Neural progenitor cell (in vitro differentiated cells): ENCODE measurements around the gene CLK4.

Experiments
- EZH2 ChIP-seq: fragments of 200-600 bp; sonication (generic); IDR thresholded peaks from 2 replicates; pipeline ENCODE4 v1.6.1; 2017; ENCODE audit warnings: antibody characterized with exemption, mild to moderate bottlenecking, moderate library complexity
- EZH2phosphoT487 ChIP-seq: fragments of 200-600 bp; sonication (generic); IDR thresholded peaks from 2 replicates; pipeline ENCODE4 v1.6.1; 2017; ENCODE audit warnings: antibody characterized with exemption
- TF ChIP-seq, protein P1 (sequence below): fragments of 200-600 bp; sonication (generic); IDR thresholded peaks from 2 replicates; pipeline ENCODE4 v1.5.1; 2017; ENCODE audit warnings: antibody characterized with exemption, mild to moderate bottlenecking

DNA sequence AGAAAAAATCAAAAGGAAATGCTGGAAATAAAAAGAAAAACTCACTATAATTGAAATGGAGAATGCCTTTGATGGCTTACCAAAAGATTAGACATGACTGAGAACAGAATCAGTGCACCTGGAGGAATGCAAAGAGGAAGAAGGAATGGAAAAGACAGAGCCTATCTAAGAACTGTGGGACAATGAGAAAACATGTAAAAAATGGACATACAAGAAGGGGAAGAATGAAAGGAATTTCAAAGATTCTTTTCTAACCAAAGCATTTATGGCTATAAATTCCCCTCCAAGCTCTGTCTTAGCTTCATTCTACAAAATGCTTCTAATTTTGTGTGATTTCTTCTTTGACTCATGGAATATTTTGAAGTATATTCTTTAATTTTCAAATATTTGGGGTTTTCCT, 47.5 kb upstream of the CLK4 start:
- TF ChIP-seq, protein P1, sequence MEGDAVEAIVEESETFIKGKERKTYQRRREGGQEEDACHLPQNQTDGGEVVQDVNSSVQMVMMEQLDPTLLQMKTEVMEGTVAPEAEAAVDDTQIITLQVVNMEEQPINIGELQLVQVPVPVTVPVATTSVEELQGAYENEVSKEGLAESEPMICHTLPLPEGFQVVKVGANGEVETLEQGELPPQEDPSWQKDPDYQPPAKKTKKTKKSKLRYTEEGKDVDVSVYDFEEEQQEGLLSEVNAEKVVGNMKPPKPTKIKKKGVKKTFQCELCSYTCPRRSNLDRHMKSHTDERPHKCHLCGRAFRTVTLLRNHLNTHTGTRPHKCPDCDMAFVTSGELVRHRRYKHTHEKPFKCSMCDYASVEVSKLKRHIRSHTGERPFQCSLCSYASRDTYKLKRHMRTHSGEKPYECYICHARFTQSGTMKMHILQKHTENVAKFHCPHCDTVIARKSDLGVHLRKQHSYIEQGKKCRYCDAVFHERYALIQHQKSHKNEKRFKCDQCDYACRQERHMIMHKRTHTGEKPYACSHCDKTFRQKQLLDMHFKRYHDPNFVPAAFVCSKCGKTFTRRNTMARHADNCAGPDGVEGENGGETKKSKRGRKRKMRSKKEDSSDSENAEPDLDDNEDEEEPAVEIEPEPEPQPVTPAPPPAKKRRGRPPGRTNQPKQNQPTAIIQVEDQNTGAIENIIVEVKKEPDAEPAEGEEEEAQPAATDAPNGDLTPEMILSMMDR, result no peak
- TF ChIP-seq EZH2phosphoT487, result no peak
- TF ChIP-seq EZH2, result no peak
